GM18508 (cell line): ENCODE measurements around the gene SENP6.
"Not testable (repeated sequence)": the region's sequence is repeated elsewhere in the genome, so short reads cannot be mapped to it uniquely, and the experiment has no call there.

Experiments used
- ATAC-seq: cut with Tn5 transposase; IDR thresholded peaks from one replicate; pipeline ENCODE4 v1.9.1; 2021; ENCODE audit warnings: moderate number of reproducible peaks; ENCODE audit not compliant: insufficient read depth, unreplicated experiment

SENP6 gene

DNA sequence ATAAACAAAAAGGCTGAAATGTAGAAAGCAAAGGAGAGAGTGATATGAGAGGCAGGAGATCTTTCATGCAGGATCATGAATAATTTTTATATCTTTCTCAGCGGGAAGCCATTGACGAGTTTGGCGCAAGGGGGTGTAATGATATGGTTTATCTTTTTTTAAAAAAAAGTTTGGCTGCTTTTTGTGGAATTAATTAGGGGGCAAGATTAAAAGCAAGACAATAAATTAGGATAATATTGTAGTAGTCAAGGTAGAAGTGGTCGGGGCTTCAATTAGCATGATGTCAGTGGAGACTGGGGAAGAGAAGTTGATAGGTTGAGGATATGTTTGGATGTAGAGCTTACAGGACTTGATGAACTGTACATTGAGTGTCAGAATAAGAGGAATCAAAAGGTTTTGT, 4.0 kb downstream of the SENP6 start:
- ATAC-seq, result no peak

DNA sequence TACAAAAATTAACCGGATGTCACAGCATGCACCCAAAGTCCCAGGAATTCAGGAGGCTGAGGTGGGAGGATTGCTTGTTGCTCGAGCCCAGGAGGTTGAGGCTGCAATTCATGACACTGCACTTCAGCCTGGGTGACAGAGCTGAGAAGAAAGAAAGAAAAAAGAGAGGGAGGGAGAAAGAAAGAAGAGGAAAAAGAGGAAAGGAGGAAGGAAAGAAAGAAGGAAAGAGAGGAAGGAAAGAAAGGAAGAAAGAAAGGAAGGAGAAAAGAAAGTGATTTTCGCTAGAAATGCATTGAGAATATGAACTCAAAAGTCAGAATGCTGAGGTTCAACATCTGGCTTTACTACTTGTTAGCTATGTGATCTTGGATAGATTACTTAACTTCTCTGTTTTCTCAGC, 6.6 kb downstream of the SENP6 start:
- no peak for ATAC-seq

- ATAC-seq, result no peak
These were observed 7.4 kb downstream of the SENP6 start for GRCh38 chr6:75608956-75609533.

- no peak for ATAC-seq
These were observed 8.2 kb downstream of the SENP6 start for GRCh38 chr6:75609639-75610590.

GRCh38 chr6:75611011-75611701, 9.5 kb downstream of the SENP6 start:
- ATAC-seq, result no peak

- ATAC-seq, result peak; percentile 54
These were observed 10.2 kb downstream of the SENP6 start for GRCh38 chr6:75611702-75612375.

- ATAC-seq, result peak; percentile 12
These were observed 10.8 kb downstream of the SENP6 start for GRCh38 chr6:75612434-75612833.

DNA sequence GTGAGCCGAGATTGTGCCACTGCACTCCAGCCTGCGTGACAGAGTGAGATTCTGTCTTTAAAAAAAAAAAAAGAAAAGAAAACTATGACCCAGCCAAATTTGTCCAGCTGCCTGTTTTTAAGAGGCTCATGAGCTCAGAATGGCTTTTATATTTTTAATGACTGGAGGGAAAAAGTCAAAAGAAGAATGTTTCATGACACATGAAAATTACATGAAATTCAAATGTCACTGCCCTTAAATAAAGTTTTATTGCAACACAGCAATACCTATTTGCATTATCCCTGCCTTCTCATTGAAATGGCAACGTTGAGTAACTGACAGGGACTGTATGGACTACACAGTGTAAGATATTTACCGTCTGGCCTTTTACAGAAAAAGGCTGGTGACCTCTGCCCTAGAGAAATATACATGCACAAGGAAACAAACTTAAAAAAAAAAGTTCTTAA, 11.4 kb downstream of the SENP6 start:
- no peak for ATAC-seq

DNA sequence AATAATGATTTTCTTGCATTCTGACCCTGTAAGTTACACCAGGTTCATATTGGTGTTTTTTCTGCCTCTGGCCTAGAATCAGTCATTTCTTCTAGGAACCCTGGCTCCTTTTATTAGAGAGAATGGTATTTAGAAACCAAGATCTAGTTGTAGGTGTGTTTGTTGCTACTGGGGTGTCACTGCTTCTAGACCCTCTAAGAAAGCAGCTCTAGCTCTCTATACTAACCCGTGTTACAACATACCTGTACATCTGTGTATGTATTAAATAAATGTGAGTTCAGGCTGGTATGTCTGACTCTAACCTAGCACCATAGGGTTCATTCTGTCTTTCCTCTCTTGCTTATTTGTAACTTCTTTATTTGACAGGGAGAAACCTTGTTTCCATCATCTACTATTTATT, 16.8 kb downstream of the SENP6 start:
- no peak for ATAC-seq

- ATAC-seq, result no peak
These were observed 17.7 kb downstream of the SENP6 start for GRCh38 chr6:75619230-75619899.

DNA sequence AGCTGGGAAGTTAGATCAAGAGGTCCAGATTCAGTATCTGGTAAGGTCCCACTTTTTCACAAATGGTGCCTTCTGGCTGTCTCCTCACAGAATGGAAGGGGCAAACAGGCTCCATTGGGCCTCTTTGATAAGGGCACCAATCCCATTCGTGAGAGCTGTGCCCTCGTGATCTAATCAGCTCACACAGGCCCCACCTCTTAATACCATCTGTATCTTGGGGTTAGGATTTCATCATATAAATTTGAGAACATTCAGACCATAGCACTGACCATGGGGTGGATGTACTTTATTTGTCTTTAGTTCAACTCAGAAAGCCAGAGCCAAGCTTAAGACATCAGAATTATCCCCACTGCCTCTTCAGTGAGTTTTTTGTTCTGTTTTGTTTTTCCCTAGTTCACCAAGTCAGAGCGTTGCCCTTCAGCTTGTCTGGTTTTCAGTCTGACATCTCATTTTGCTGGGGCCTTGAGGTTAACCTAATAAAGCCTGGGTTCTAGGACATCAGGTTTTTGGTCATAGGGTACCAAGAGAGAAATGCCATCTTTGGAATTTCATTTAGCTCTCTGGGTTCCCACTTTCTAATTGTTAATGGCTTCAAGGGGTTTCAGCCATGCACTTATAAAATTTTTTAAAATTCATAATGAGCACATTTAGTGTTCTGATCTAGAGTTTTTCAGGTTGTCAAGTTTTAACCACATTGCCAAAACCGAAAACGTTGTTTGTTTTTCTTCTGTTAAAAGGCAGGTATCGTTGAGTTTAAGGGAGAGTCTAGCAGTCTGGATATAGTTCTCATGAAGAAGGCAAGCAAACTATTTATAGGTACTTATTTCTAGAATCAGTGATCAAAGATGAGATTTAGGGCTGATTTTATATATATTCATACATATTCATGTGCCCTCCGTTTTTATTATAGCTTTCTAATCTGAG, 19.0 kb downstream of the SENP6 start:
- no peak for ATAC-seq

DNA sequence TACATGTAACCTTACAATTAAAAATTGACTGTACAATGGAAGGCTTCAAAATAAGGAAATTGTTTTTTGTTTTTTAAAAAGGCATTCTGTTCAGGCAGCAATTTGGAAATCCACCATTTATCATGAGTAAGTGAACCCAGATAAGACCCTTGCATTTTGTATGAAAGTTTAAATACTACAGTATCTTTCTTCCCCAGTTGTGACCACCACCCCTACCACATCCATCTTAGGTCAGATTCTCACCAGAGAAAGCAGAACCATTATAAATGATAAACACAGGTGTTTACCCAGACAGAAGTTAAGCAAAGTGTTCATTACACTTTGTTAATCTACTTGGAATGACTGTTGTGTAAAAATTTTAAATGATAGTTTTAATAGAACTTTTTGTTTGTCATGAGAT, 20.2 kb downstream of the SENP6 start:
- ATAC-seq, result no peak

GRCh38 chr6:75623491-75623890, 21.8 kb downstream of the SENP6 start:
- ATAC-seq, result no peak

GRCh38 chr6:75624335-75624734, 22.7 kb downstream of the SENP6 start:
- no peak for ATAC-seq

DNA sequence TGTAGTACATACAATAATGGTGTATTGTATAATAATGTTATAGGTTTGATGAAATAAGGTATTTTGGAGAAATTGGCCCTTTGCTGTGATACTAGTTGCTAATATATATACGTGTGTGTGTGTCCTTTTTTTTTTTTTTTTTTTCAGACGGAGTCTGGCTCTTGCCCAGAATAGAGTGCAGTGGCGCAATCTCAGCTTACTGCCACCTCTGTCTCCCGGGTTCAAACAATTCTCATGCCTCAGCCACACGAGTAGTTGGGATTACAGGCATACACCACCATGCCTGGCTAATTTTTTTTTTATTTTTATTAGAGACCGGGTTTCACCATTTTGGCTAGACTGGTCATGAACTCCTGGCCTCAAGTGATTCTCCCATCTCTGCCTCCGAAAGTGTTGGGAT, 23.3 kb downstream of the SENP6 start:
- ATAC-seq, result no peak

DNA sequence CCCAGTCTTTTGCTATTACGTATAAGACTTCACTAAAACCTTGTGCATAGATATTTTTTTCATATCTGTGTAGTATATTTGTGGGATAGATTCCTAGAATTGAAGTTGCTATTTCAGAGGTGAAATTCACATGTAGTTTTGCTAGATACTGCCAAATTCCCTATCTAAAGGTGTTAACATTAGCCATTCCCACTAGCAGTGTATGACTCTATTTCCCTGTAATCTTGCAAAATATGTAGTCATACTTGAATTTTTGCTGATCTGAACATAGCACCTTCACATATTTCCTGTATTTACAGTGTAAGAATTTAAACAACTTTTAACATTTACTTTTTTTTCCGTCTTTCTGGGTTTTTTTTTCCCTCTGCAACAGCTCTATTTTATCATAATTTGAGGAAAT, 24.9 kb downstream of the SENP6 start:
- ATAC-seq, result no peak

- not testable (repeated sequence) for ATAC-seq
These were observed 26.0 kb downstream of the SENP6 start for GRCh38 chr6:75627708-75628107.

- no peak for ATAC-seq
These were observed 30.4 kb downstream of the SENP6 start for GRCh38 chr6:75631859-75632635.
